WTC11 (cell line): ENCODE results near the gene BPHL.

Source experiments
- ATF6 ChIP-seq: sonication (generic); formaldehyde crosslinking; IDR thresholded peaks from 2 replicates; pipeline ENCODE4 v1.8.1; 2023; ENCODE audit warnings: mild to moderate bottlenecking, missing genetic modification reagents
- ETV6 ChIP-seq: sonication (generic); formaldehyde crosslinking; IDR thresholded peaks from 2 replicates; pipeline ENCODE4 v1.8.1; 2022; ENCODE audit warnings: mild to moderate bottlenecking, missing genetic modification reagents
- GRHL2 ChIP-seq: fragments of 250-450 bp; sonication (Bioruptor Pico); IDR thresholded peaks from 2 replicates; pipeline ENCODE4 v1.8.0; 2022; ENCODE audit warnings: mild to moderate bottlenecking, moderate library complexity; ENCODE audit not compliant: insufficient replicate concordance, severe bottlenecking
- KAT7 ChIP-seq: sonication (generic); formaldehyde crosslinking; IDR thresholded peaks from 2 replicates; pipeline ENCODE4 v1.8.1; 2023; ENCODE audit warnings: missing genetic modification reagents, mild to moderate bottlenecking, borderline replicate concordance
- MAX ChIP-seq: sonication (generic); formaldehyde crosslinking; IDR thresholded peaks from 2 replicates; pipeline ENCODE4 v1.8.0; 2022; ENCODE audit warnings: mild to moderate bottlenecking, missing genetic modification reagents
- RORB ChIP-seq: fragments of 250-450 bp; sonication (Bioruptor Pico); IDR thresholded peaks from 2 replicates; pipeline ENCODE4 v1.9.0; 2021; ENCODE audit warnings: mild to moderate bottlenecking
- TEAD4 ChIP-seq: sonication (generic); formaldehyde crosslinking; IDR thresholded peaks from 2 replicates; pipeline ENCODE4 v1.8.0; 2022; ENCODE audit warnings: mild to moderate bottlenecking, missing genetic modification reagents
- USF1 ChIP-seq: sonication (generic); formaldehyde crosslinking; IDR thresholded peaks from 2 replicates; pipeline ENCODE4 v1.8.0; 2022; ENCODE audit warnings: mild to moderate bottlenecking, missing genetic modification reagents
- ZNF121 ChIP-seq: sonication (generic); formaldehyde crosslinking; IDR thresholded peaks from 2 replicates; pipeline ENCODE4 v1.8.0; 2023; ENCODE audit warnings: missing genetic modification reagents
- ZNF232 ChIP-seq: sonication (generic); formaldehyde crosslinking; IDR thresholded peaks from 2 replicates; pipeline ENCODE4 v1.8.0; 2022; ENCODE audit warnings: mild to moderate bottlenecking, missing genetic modification reagents
- TF ChIP-seq, protein P1 (sequence below): fragments of 200-600 bp; IDR thresholded peaks from 2 replicates; pipeline ENCODE4 v1.8.0; 2022; ENCODE audit warnings: antibody characterized with exemption
- TF ChIP-seq, protein P2 (sequence below): fragments of 250-450 bp; sonication (Bioruptor Pico); IDR thresholded peaks from 2 replicates; pipeline ENCODE4 v2.1.2; 2022; ENCODE audit warnings: mild to moderate bottlenecking, moderate library complexity
- TF ChIP-seq, protein P3 (sequence below): sonication (generic); formaldehyde crosslinking; IDR thresholded peaks from 2 replicates; pipeline ENCODE4 v1.8.1; 2023; ENCODE audit warnings: mild to moderate bottlenecking, missing genetic modification reagents
- TF ChIP-seq, protein P4 (sequence below): sonication (generic); formaldehyde crosslinking; IDR thresholded peaks from 2 replicates; pipeline ENCODE4 v1.8.0; 2023; ENCODE audit warnings: missing genetic modification reagents, mild to moderate bottlenecking, borderline replicate concordance

- TF ChIP-seq, protein P1, sequence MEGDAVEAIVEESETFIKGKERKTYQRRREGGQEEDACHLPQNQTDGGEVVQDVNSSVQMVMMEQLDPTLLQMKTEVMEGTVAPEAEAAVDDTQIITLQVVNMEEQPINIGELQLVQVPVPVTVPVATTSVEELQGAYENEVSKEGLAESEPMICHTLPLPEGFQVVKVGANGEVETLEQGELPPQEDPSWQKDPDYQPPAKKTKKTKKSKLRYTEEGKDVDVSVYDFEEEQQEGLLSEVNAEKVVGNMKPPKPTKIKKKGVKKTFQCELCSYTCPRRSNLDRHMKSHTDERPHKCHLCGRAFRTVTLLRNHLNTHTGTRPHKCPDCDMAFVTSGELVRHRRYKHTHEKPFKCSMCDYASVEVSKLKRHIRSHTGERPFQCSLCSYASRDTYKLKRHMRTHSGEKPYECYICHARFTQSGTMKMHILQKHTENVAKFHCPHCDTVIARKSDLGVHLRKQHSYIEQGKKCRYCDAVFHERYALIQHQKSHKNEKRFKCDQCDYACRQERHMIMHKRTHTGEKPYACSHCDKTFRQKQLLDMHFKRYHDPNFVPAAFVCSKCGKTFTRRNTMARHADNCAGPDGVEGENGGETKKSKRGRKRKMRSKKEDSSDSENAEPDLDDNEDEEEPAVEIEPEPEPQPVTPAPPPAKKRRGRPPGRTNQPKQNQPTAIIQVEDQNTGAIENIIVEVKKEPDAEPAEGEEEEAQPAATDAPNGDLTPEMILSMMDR = no peak
- TF ChIP-seq, protein P2, sequence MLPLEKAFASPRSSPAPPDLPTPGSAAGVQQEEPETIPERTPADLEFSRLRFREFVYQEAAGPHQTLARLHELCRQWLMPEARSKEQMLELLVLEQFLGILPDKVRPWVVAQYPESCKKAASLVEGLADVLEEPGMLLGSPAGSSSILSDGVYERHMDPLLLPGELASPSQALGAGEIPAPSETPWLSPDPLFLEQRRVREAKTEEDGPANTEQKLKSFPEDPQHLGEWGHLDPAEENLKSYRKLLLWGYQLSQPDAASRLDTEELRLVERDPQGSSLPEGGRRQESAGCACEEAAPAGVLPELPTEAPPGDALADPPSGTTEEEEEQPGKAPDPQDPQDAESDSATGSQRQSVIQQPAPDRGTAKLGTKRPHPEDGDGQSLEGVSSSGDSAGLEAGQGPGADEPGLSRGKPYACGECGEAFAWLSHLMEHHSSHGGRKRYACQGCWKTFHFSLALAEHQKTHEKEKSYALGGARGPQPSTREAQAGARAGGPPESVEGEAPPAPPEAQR (CRISPR knock-in tag) = no peak
- no peak for TF ChIP-seq ETV6 (CRISPR knock-in tag)
- no peak for TF ChIP-seq USF1 (CRISPR knock-in tag)
- no peak for TF ChIP-seq GRHL2 (CRISPR knock-in tag)
- TF ChIP-seq, protein P3, sequence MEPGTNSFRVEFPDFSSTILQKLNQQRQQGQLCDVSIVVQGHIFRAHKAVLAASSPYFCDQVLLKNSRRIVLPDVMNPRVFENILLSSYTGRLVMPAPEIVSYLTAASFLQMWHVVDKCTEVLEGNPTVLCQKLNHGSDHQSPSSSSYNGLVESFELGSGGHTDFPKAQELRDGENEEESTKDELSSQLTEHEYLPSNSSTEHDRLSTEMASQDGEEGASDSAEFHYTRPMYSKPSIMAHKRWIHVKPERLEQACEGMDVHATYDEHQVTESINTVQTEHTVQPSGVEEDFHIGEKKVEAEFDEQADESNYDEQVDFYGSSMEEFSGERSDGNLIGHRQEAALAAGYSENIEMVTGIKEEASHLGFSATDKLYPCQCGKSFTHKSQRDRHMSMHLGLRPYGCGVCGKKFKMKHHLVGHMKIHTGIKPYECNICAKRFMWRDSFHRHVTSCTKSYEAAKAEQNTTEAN (CRISPR knock-in tag) = no peak
- no peak for TF ChIP-seq ZNF232 (CRISPR knock-in tag)
- TF ChIP-seq, protein P4, sequence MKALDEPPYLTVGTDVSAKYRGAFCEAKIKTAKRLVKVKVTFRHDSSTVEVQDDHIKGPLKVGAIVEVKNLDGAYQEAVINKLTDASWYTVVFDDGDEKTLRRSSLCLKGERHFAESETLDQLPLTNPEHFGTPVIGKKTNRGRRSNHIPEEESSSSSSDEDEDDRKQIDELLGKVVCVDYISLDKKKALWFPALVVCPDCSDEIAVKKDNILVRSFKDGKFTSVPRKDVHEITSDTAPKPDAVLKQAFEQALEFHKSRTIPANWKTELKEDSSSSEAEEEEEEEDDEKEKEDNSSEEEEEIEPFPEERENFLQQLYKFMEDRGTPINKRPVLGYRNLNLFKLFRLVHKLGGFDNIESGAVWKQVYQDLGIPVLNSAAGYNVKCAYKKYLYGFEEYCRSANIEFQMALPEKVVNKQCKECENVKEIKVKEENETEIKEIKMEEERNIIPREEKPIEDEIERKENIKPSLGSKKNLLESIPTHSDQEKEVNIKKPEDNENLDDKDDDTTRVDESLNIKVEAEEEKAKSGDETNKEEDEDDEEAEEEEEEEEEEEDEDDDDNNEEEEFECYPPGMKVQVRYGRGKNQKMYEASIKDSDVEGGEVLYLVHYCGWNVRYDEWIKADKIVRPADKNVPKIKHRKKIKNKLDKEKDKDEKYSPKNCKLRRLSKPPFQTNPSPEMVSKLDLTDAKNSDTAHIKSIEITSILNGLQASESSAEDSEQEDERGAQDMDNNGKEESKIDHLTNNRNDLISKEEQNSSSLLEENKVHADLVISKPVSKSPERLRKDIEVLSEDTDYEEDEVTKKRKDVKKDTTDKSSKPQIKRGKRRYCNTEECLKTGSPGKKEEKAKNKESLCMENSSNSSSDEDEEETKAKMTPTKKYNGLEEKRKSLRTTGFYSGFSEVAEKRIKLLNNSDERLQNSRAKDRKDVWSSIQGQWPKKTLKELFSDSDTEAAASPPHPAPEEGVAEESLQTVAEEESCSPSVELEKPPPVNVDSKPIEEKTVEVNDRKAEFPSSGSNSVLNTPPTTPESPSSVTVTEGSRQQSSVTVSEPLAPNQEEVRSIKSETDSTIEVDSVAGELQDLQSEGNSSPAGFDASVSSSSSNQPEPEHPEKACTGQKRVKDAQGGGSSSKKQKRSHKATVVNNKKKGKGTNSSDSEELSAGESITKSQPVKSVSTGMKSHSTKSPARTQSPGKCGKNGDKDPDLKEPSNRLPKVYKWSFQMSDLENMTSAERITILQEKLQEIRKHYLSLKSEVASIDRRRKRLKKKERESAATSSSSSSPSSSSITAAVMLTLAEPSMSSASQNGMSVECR = no peak
- TF ChIP-seq RORB (CRISPR knock-in tag) = no peak
- no peak for TF ChIP-seq KAT7 (CRISPR knock-in tag)
- no peak for TF ChIP-seq MAX (CRISPR knock-in tag)
- TF ChIP-seq TEAD4 (CRISPR knock-in tag) = no peak
- no peak for TF ChIP-seq ATF6 (CRISPR knock-in tag)
- TF ChIP-seq ZNF121 (CRISPR knock-in tag) = no peak
Observed at GRCh38 chr6:3190056-3190455, 71.5 kb downstream of the BPHL start.
